ENCODE results near the gene GRK6. TPM values are rescaled to one million over a fixed set of nuclear protein-coding genes. Genes with fewer than 3 reads are reported as not detected.

The GRK6 gene
- total and polyA plus RNA-seq, 11 donors, result 6.8 to 33.2 (median 17.3) TPM

GRCh38 chr5:177385720-177386119 lies 40.8 kb upstream of the GRK6 start:
- DNase-seq, result no peak
- WGBS, 4 donors, result 65 to 93% (median 71%) methylated on average over 3 to 11 of the region's 11 CpGs
- Histone ChIP-seq H3K27ac (no peak overlapping the region), H3K4me1 (peaks cover 0 to 22% (median 0%) of the 10 kb centered on the region in 12 donors), H3K36me3 (no peaks in the 10 kb centered on the region), H3K27me3 (peaks cover 0 to 41% (median 0%) of the 10 kb centered on the region in 9 donors), H3K4me3 (no peak overlapping the region), H3K9me3 (no peaks in the 10 kb centered on the region)
- TF ChIP-seq CTCF (IDR thresholded peaks at IDR 0.05) (no peak), POLR2A (IDR thresholded peaks at IDR 0.05) (no peak)
- no peak for ATAC-seq
- intact Hi-C loops (cut with DNase I), result loop anchor here in 2 of 10 donors (10.0 kb wide), 2 partner anchors 71 to 271 kb away; partner anchors contain the start of gene MXD3 (in 1 of the 2)

GRCh38 chr5:177386542-177386941 lies 39.9 kb upstream of the GRK6 start:
- TF ChIP-seq POLR2A (IDR thresholded peaks at IDR 0.05) (no peak), CTCF (IDR thresholded peaks at IDR 0.05) (no peak)
- peaks cover 0 to 35% (median 0%) of the 10 kb centered on the region in 9 donors for H3K27me3 ChIP-seq
- no peak for DNase-seq
- no peaks in the 10 kb centered on the region for H3K36me3 ChIP-seq
- H3K27ac ChIP-seq, result no peak overlapping the region
- intact Hi-C loops (cut with DNase I), result loop anchor here in 2 of 10 donors (10.0 kb wide), 2 partner anchors 72 to 272 kb away; partner anchors contain the start of gene MXD3 (in 1 of the 2)
- no peak overlapping the region for H3K4me3 ChIP-seq
- peaks cover 0 to 25% (median 0%) of the 10 kb centered on the region in 12 donors for H3K4me1 ChIP-seq
- H3K9me3 ChIP-seq, result no peaks in the 10 kb centered on the region
- no peak for ATAC-seq
- WGBS, 4 donors, result 86 to 91% (median 90%) methylated on average over 7 to 8 of the region's 8 CpGs

GRCh38 chr5:177387405-177387804 lies 39.1 kb upstream of the GRK6 start:
- Histone ChIP-seq H3K27me3 (peaks cover 0 to 33% (median 0%) of the 10 kb centered on the region in 9 donors), H3K27ac (no peak overlapping the region), H3K4me1 (peaks cover 0 to 25% (median 0%) of the 10 kb centered on the region in 12 donors), H3K4me3 (no peak overlapping the region), H3K36me3 (no peaks in the 10 kb centered on the region), H3K9me3 (no peaks in the 10 kb centered on the region)
- no peak for ATAC-seq
- 83 to 91% (median 87%) methylated on average over 14 of the region's 14 CpGs for WGBS, 4 donors
- no peak for DNase-seq
- intact Hi-C loops (cut with DNase I), result loop anchor here in 2 of 10 donors (10.0 kb wide), 2 partner anchors 73 to 273 kb away; partner anchors contain the start of gene MXD3 (in 1 of the 2)
- TF ChIP-seq CTCF (IDR thresholded peaks at IDR 0.05) (no peak), POLR2A (IDR thresholded peaks at IDR 0.05) (no peak)

- Histone ChIP-seq H3K4me1 (peaks cover 0 to 25% (median 0%) of the 10 kb centered on the region in 12 donors), H3K4me3 (no peak overlapping the region), H3K36me3 (no peaks in the 10 kb centered on the region), H3K27ac (peak overlapping the region in 1 of 12 donors; percentile 68), H3K27me3 (peaks cover 0 to 29% (median 0%) of the 10 kb centered on the region in 9 donors), H3K9me3 (no peaks in the 10 kb centered on the region)
- intact Hi-C loops (cut with DNase I), result loop anchor here in 2 of 10 donors (10.0 kb wide), 2 partner anchors 74 to 274 kb away; partner anchors contain the start of gene MXD3 (in 1 of the 2)
- 87 to 91% (median 90%) methylated on average over 10 of the region's 10 CpGs for WGBS, 4 donors
- DNase-seq, result no peak
- TF ChIP-seq POLR2A (IDR thresholded peaks at IDR 0.05), result no peak
- no peak for TF ChIP-seq CTCF (IDR thresholded peaks at IDR 0.05)
- no peak for ATAC-seq
Observed at GRCh38 chr5:177388521-177389052, 37.9 kb upstream of the GRK6 start.

Data from heart left ventricle (tissue), 16 donors.